GM18951 (cell line): ENCODE results near the gene OR2A42.
"Not testable (repeated sequence)": the region's sequence is repeated elsewhere in the genome, so short reads cannot be mapped to it uniquely, and the experiment has no call there.

Experiments used
- in situ Hi-C: fragments of 300-500 bp; cut with MboI; formaldehyde crosslinking; loops from one replicate; pipeline ENCODE4 v1.12.0; 2022; ENCODE audit warnings: low sequenced_read_pairs, mixed read lengths, inconsistent platforms; ENCODE audit not compliant: unreplicated experiment

The OR2A42 gene

DNA sequence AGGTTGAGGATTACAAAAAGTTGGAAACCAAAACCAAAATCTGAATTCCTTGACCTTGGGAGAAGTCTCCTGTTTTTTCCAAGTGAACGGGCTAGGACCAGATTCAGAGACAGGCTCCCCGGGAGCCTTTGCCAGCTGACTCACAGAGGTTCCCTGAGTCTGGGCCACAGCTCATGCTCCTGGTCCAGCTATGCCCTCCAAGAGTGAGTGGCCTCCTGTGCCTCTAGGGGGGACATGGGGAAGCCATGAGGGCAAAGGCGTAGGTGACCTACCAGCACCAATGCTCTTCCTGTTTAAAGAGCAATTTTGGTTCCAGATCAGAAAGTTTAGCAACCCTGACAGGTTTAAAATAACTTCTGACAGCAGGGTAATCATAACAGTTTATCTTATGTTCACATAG, 10.6 kb downstream of the OR2A42 start:
- in situ Hi-C loops = not testable (repeated sequence)

DNA sequence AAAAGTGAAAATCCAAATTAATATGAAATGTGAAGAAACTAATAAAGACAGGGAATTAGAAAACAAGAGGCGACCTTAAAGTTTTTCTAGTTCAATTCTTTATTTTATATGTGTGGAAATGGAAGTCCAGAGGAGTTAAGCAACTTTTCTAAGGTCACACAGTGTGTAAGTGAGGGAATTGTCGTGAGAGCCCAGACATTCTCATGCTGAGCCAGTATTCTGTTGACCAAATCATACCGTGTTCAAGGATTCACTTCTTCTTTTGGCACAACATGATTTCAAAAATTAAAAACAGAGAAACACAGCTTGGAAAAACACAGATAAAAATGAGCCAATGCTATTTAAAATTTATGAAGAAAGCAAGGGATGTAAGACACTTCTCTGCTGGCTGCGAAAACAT, 12.5 kb downstream of the OR2A42 start:
- in situ Hi-C loops = not testable (repeated sequence)

DNA sequence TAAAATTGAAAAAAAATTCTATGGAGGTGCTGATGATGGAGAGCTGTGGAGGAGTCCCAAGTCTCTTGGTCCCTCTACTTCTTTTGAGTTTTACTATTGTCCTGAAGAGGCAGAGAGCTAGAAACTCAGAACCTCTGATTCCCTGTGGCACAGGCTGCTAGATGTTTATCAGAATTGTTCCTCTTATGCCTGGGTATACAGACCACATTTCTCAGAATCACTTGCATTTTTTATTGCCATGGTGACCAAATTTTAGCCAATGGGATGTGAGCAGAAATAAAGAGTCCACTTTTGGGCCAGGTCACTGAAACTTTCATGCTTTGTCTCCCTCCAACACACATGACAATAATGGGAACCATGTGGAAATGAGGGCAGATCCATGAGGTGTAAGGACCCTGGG, 15.7 kb downstream of the OR2A42 start:
- in situ Hi-C loops = loop anchor here (25.0 kb wide), 1 partner anchor 164 kb away; no protein-coding TSS in a partner anchor

DNA sequence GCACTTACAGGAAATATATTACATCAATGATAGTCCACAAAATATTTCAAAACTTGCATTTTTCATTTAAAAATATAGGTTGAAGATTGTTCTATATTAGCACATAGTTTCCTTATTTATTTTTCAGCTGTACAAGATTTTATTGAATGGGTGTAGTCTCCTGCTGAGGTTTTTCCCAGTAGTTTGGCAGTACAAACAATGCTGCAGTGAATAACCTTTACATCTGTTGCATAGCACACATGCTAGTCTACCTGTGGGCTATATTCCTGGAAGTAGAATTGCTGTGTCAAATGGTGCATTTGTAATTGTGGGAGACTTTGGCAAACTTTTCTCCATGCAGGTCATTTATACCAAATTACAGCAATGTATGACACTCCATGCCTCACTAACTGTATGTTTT, 18.9 kb downstream of the OR2A42 start:
- in situ Hi-C loops = loop anchor here (25.0 kb wide), 1 partner anchor 167 kb away; no protein-coding TSS in a partner anchor

DNA sequence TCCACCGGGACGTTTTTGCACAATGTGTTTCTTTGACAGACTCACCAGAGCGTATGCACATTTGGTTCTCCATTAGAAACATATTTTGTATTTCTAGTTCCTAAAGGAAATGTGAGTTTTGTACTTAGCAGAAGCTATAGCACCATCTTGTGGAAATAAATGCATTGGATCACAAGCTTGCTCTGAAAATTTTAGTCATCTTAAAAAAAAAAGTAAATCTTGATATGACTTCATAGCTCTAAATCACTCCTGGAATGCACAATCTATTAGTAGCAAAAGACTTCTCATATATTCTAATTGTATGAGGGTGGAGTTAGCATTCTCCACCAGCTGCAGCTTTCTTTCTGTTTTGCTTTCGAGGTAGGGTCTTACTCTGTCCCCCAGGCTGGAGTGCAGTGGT, 20.3 kb downstream of the OR2A42 start:
- in situ Hi-C loops = loop anchor here (25.0 kb wide), 1 partner anchor 168 kb away; no protein-coding TSS in a partner anchor

DNA sequence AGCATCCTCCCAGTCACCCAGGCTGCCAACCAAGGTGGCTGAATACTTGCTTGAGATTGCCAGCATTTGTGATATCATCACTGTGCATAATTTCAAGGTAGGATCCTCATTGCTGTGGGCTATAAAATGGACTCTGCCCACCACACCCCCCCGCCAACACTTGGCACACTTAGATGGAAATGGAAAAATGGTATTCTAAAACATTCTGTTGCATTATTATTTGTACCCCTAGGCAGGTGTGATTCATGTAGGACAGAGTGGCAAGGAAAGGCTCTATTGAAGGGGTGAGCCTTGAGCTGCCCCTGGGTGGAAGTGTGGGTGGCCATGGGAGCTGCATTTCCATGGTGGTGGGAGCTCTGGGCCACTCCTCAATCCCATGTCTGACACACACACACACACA, 20.8 kb downstream of the OR2A42 start:
- in situ Hi-C loops = loop anchor here (25.0 kb wide), 1 partner anchor 169 kb away; no protein-coding TSS in a partner anchor

DNA sequence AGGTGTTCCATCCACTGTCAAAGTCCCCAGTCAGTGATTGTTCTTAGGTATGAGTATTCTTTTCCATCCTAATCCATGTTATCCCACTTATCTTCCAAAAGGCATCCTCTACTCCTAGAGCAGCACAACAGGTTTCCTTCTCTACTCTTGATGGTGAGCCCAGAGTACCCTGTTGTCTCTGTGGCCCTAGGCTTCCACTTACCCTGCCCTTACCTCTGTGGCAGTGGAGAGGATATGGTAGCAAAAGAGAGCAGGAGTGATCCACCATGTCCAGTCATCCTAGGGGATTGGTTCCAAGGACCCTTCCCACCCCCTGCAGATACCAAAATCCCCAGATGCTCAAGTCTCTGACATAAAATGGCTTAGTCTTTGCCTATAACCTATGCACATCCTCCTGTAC, 22.2 kb downstream of the OR2A42 start:
- in situ Hi-C loops = loop anchor here (25.0 kb wide), 1 partner anchor 170 kb away; no protein-coding TSS in a partner anchor

DNA sequence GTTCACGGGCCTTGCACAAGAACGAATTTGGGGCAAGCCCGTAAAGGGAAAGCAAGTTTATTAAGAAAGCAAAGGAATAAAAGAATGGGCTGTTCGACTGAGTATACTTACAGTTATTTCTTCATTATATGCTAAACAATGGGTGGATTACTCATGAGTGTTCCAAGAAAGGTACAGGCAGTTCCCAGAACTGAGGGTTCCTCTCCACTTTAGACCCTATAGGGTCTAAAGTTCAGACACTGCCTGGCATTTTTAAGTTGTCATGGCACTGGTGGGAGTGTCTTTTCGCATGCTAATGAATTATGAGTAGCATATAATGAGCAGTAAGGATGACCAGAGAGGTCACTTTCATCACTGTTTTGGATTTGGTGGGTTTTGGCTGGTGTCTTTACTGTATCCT, 34.1 kb downstream of the OR2A42 start:
- in situ Hi-C loops = loop anchor here (25.0 kb wide), 1 partner anchor 182 kb away; no protein-coding TSS in a partner anchor

DNA sequence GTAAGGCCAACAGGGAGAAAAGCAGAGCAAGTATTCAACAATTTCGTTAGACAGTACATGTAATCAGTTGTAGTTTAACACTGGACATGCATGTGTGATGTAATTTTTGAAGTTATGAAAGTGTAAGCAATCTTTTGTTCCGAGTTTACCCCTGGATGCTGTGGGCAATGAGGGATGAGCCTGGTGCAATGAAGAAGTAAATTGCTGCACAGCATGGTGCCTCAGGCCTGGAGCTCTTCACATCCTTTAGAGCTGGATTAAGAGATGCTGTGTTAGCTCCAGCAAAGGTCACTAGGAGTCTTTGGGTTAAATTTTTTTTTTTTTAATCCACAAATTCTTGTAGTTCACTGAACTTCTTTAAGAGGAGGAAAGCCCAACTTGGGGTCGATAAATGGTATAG, 36.3 kb downstream of the OR2A42 start:
- in situ Hi-C loops = loop anchor here (25.0 kb wide), 1 partner anchor 184 kb away; no protein-coding TSS in a partner anchor

DNA sequence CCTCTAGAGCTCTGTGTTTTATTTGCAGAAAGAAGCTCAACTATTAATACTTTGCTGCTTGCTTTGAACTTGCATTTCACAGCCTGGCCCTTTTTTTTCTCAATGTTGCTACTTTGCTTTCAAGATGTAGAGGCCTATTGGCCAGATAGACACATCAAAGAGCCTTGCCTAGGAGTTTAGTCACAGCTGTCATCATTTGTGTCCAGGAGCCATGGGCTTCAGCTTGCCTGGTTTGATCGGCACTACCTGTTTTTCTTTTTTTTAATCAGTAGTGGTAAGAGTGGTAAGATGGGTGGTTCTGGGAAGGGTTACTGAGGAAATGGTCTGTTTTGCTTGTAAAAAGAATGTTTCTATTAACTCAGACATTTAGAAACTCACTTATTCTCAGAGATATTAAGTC, 37.4 kb downstream of the OR2A42 start:
- in situ Hi-C loops = loop anchor here (25.0 kb wide), 1 partner anchor 185 kb away; no protein-coding TSS in a partner anchor

DNA sequence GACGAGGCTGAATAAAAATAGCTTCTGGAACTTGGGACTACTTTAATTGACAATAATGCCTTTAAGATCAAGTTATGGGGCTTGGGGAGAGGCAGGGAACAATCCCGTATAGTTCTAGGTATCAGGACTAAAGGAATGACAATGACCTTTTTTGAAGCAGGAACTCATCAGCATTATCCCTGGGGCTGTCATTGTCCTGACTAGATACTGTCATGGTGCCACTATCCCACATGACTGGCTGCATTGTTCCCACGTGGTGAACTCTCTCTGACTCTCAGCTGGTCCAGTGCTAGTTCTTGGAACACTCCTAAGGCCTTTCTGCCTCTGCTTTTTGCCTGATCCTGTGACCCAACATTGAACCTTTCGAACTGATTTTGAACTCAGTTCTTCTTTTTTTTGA, 40.5 kb downstream of the OR2A42 start:
- in situ Hi-C loops = not testable (repeated sequence)

DNA sequence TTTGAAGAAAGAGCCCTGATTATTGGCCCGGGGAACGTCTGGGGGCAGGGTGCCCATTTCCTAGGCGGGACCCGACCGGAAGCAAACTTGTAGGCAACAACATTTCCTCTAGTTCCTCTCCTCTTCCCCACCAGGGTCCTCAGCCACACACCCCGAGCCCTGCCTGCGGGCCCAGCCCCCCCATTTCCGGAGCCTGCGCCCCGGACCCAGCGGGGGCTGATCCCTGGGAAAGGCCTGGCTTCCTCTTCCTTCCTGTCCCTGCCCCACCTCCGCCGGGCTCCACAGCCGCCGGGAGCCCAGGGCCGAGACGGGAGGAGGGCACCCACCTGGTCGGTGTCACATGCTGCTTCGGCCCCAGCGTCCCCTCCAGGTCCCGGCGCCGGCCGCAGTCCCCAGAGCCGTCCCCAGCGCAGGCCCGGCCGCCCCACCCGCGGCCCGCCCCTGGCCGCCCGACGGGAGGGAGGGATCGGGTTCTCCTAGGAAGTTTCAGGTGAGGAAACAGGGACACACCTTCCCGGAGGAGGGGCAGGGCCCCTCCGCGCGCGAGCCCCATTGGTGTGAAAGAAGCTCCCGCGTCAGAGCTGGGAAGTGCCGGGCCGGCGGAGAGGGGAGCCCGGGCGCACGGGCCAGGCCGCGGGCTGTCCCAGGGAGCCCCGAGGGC, 44.1 kb downstream of the OR2A42 start, which contains the start of gene ARHGEF35:
ARHGEF35 (minus strand) TSS at position 622 of the 661 bp plus-strand sequence. CDS start 7,450 bp downstream, outside the sequence.
- in situ Hi-C loops = not testable (repeated sequence)

DNA sequence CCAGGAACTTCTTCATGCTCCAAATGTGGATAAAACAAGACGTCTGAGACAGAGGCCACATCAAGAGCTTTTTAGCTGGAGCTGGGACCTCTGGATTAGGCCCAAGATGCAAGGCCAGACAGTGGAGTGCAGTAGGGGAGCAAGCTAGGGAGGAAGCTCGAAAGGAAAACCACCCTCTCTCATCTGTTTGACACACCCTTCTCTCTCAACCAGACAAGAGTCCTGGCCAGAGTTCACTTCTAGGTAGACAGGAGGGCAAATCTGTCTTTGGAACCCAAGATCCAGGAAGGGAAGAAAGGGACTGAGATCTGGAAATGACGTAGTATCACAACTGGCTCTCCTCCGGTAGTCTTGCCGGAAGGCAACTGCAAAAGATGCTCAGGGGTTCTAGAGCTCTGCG, 45.0 kb downstream of the OR2A42 start:
- in situ Hi-C loops = not testable (repeated sequence)

DNA sequence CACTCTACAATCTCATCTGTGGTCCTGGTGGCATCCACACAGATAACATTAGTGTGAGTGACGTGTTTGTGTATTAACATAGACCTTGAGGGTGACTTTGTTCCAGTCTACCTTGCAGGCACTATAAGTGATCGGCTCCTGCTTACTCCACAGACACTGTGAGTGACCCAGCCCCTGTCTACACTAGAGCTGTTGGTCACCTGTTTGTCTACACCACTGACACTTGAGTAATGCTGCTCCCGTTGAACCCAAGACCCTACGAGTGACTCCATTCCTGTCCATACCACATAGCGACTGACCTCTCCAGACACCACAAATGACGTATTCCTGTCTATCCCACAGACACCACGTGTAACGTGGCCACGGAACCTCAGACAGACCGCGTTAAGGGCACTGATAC, 45.6 kb downstream of the OR2A42 start:
- in situ Hi-C loops = not testable (repeated sequence)

DNA sequence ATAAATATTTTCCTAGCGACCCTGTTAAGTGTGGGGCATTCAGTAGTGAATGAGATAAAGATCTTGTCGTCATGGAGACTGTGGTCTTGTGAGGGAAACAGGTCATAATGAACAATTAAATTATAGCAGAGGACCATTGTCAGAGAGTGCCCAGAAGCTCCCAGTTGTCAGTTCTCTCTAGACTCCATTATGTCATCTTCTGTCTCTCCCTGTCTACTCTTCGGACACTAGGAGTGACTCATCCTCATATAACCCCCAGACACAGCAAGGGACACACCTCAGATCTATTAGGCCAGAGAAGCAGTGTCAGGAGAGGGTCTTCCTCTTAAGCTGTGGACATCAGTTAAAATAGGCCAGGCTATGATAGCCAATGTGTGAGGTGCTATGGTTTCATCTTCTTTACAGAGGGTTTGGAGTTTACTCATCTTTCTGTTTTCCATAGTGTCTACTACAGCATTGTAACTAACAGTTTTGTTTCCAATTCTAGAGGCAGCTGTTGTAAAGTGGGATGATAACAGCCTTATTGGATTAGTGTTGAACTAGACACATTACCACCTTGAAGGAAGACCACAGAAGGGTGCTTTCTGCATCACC, 50.7 kb downstream of the OR2A42 start:
- in situ Hi-C loops = not testable (repeated sequence)

DNA sequence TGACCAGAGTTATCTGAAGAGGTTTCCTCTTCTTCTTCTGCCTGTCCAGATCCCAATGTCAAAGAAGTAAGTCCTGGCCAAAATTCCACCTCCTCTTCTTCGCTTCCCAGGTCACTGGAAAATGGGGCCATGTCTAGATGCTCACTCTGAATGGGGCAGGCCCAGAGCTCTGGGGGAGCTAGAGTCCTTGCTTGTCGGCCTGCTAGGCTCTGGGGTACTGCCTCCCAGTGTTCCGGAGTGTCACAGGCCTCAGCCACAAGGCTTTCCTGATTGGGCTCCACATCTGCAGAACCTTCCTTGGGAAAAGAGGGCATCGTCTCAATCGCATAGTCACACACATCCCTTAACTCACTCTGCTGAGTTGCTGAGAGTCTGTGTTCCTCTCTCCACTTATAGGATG, 51.6 kb downstream of the OR2A42 start:
- in situ Hi-C loops = not testable (repeated sequence)

DNA sequence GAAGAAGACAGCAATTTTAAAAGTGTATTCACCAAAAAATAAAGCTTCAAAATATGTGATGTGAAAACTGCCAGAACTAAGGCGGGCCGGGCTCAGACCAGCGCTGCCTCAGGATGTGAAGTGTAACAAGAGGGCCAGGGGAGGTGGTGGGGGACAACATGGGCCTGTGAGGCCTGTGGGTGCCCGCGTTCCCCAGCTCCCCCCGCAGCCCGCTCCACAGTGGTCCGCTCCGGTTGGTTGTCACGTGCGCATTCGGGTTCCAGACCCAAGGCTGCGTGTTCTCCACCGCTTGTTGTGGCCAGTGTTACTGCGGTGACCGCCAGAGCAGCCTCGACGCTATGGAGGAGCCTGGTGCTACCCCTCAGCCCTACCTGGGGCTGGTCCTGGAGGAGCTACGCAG, 56.2 kb downstream of the OR2A42 start, which contains the start of gene CTAGE4:
CTAGE4 (plus strand) TSS at position 301 of the 400 bp plus-strand sequence; CDS start at position 339, 38 bp downstream.
- in situ Hi-C loops = not testable (repeated sequence)

DNA sequence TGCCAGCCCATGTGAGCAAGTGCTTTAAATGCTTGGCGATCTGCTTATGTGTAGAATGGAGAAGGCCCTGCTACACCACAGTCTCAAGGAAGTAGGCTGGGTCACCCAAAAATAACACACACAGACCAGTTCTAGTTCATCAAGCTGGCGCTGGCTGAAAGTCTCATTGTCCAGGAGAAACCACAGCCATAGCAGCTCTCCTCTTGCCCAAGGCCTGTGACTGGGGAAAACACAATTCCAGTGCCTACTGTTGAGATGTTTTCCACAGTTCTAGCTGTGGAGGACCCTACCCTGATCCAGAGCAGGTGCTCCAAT, 60.3 kb downstream of the OR2A42 start:
- in situ Hi-C loops = not testable (repeated sequence)

DNA sequence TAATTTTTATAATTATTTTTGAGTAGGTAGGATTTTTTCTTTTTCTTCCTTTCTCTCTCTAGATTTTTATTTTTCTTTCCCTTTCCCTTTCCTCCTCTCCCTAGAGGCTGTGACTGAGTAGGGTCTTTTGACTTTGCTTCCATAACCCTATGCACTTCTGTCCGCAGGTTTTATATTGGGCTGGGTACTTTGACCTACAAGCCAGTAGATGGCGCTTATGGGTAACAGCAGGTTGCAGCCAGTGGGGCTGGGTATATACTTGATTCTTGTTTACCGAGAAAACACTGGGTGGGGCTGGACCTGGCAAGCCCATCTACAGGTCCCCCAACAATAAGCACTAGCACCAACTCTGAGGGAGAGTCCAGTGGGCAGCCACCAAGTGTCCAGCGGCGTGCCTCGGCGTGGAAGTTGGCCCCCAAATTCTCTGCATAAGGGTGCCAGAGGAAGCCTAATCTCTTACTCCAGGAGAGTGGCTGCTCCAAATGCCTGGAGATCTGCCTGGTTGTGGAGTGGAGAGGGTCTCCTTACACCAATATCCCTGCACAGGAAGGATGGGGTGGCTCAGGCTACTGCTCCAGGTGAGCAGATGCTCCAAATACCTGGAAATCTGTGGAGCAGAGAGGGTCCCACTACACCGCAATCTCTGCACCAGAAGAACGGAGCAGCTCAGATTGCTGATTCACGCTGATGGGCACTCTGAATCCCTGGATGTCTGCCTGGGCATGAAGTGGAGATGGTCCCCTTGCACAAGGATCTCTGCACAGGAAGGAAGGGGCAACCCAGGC, 60.8 kb downstream of the OR2A42 start:
- in situ Hi-C loops = not testable (repeated sequence)
